ENCODE measurements around the gene GOT2. TPM values are rescaled to one million over a fixed set of nuclear protein-coding genes. Genes with fewer than 3 reads are reported as not detected.
"Not testable (repeated sequence)": the region's sequence is repeated elsewhere in the genome, so short reads cannot be mapped to it uniquely, and the experiment has no call there.

The GOT2 gene
- total RNA-seq, 1 donor from 2014 or later = 106 TPM

DNA sequence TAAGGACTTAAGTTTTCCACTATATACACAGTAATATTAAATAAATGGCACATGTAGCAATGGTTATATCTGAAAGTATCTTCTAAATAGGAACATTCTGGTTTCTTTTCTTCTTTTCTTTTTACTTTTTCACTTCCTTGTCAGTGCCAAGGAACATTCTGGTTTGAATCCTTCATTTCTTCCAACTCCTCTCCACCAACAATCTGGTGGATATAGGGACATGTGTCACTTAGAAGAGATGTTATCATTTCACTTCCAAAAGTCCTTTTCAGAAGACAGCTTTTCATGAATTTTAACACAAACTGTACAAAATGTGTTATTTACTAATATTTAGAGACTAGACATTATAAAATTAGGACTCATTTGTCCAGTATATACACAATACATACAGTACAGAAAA, 7.9 kb upstream of the GOT2 start:
- no peaks in the 10 kb centered on the region for H3K9me3 Mint-ChIP-seq (ENCODE audit: unreplicated experiment)
- no peaks in the 10 kb centered on the region for H3K79me2 ChIP-seq (ENCODE audit: insufficient read depth, low read length)
- DNase-seq (ENCODE audit: low read depth) (no peak), FAIRE-seq (no peak)
- H2AFZ ChIP-seq (ENCODE audit: low read depth, low read length) = no peak overlapping the region
- H3K4me2 ChIP-seq (ENCODE audit: low read length) = no peak overlapping the region
- H3K27me3 Mint-ChIP-seq (ENCODE audit: low read depth, unreplicated experiment) = no peaks in the 10 kb centered on the region
- H3K4me3 ChIP-seq (ENCODE audit: insufficient read depth, low read depth, low read length) = no peak overlapping the region
- H3K9ac ChIP-seq (ENCODE audit: low read length) = no peak overlapping the region
- H3K27ac ChIP-seq (ENCODE audit: low read depth, low read length) = no peak overlapping the region
- H3K27ac Mint-ChIP-seq (ENCODE audit: unreplicated experiment) = no peak overlapping the region
- H3K9me3 ChIP-seq (ENCODE audit: insufficient read depth, low read depth, low read length) = no peaks in the 10 kb centered on the region
- no peaks in the 10 kb centered on the region for H3K36me3 ChIP-seq (ENCODE audit: insufficient read depth, low read length)
- H3K4me3 Mint-ChIP-seq (ENCODE audit: unreplicated experiment) = no peak overlapping the region
- H3K4me1 ChIP-seq (ENCODE audit: insufficient read depth, low read length) = no peaks in the 10 kb centered on the region
- H3K27me3 ChIP-seq (ENCODE audit: insufficient read depth, low read length) = no peaks in the 10 kb centered on the region
- no peaks in the 10 kb centered on the region for H3K4me1 Mint-ChIP-seq (ENCODE audit: low read depth, unreplicated experiment)
- no peaks in the 10 kb centered on the region for H4K20me1 ChIP-seq (ENCODE audit: insufficient read depth, low read length)
- no peaks in the 10 kb centered on the region for H3K36me3 Mint-ChIP-seq (ENCODE audit: low read depth, unreplicated experiment)
- TF ChIP-seq EZH2 (IDR thresholded peaks at IDR 0.05; ENCODE audit: insufficient read depth, low read length) = no peak
- TF ChIP-seq CTCF (IDR thresholded peaks at IDR 0.05; ENCODE audit: insufficient read depth, low read depth, low read length) = no peak

GRCh38 chr16:58741166-58741565, 7.0 kb upstream of the GOT2 start:
- H3K79me2 ChIP-seq (ENCODE audit: insufficient read depth, low read length) = no peaks in the 10 kb centered on the region
- no peaks in the 10 kb centered on the region for H3K36me3 ChIP-seq (ENCODE audit: insufficient read depth, low read length)
- no peaks in the 10 kb centered on the region for H3K36me3 Mint-ChIP-seq (ENCODE audit: low read depth, unreplicated experiment)
- H3K9me3 Mint-ChIP-seq (ENCODE audit: unreplicated experiment) = no peaks in the 10 kb centered on the region
- no peaks in the 10 kb centered on the region for H4K20me1 ChIP-seq (ENCODE audit: insufficient read depth, low read length)
- no peak overlapping the region for H3K4me3 Mint-ChIP-seq (ENCODE audit: unreplicated experiment)
- no peak overlapping the region for H3K4me2 ChIP-seq (ENCODE audit: low read length)
- FAIRE-seq = no peak
- H3K9me3 ChIP-seq (ENCODE audit: insufficient read depth, low read depth, low read length) = no peaks in the 10 kb centered on the region
- H2AFZ ChIP-seq (ENCODE audit: low read depth, low read length) = no peak overlapping the region
- H3K27me3 Mint-ChIP-seq (ENCODE audit: low read depth, unreplicated experiment) = no peaks in the 10 kb centered on the region
- no peaks in the 10 kb centered on the region for H3K4me1 Mint-ChIP-seq (ENCODE audit: low read depth, unreplicated experiment)
- H3K9ac ChIP-seq (ENCODE audit: low read length) = no peak overlapping the region
- TF ChIP-seq EZH2 (IDR thresholded peaks at IDR 0.05; ENCODE audit: insufficient read depth, low read length) (no peak), CTCF (IDR thresholded peaks at IDR 0.05; ENCODE audit: insufficient read depth, low read depth, low read length) (no peak)
- no peak overlapping the region for H3K27ac ChIP-seq (ENCODE audit: low read depth, low read length)
- no peak overlapping the region for H3K27ac Mint-ChIP-seq (ENCODE audit: unreplicated experiment)
- no peak overlapping the region for H3K4me3 ChIP-seq (ENCODE audit: insufficient read depth, low read depth, low read length)
- DNase-seq (ENCODE audit: low read depth) = no peak
- no peaks in the 10 kb centered on the region for H3K27me3 ChIP-seq (ENCODE audit: insufficient read depth, low read length)
- H3K4me1 ChIP-seq (ENCODE audit: insufficient read depth, low read length) = no peaks in the 10 kb centered on the region

GRCh38 chr16:58738672-58739296, 4.7 kb upstream of the GOT2 start:
- TF ChIP-seq EZH2 (IDR thresholded peaks at IDR 0.05; ENCODE audit: insufficient read depth, low read length) = no peak
- TF ChIP-seq CTCF (IDR thresholded peaks at IDR 0.05; ENCODE audit: insufficient read depth, low read depth, low read length) = no peak
- no peaks in the 10 kb centered on the region for H3K4me1 ChIP-seq (ENCODE audit: insufficient read depth, low read length)
- Mint-ChIP-seq H3K4me1 (ENCODE audit: low read depth, unreplicated experiment) (no peaks in the 10 kb centered on the region), H3K4me3 (ENCODE audit: unreplicated experiment) (no peak overlapping the region), H3K27ac (ENCODE audit: unreplicated experiment) (no peak overlapping the region), H3K27me3 (ENCODE audit: low read depth, unreplicated experiment) (no peaks in the 10 kb centered on the region), H3K36me3 (ENCODE audit: low read depth, unreplicated experiment) (no peaks in the 10 kb centered on the region), H3K9me3 (ENCODE audit: unreplicated experiment) (no peaks in the 10 kb centered on the region)
- no peaks in the 10 kb centered on the region for H3K27me3 ChIP-seq (ENCODE audit: insufficient read depth, low read length)
- H3K36me3 ChIP-seq (ENCODE audit: insufficient read depth, low read length) = no peaks in the 10 kb centered on the region
- DNase-seq (ENCODE audit: low read depth) (no peak), FAIRE-seq (no peak)
- H3K9ac ChIP-seq (ENCODE audit: low read length) = no peak overlapping the region
- H3K9me3 ChIP-seq (ENCODE audit: insufficient read depth, low read depth, low read length) = no peaks in the 10 kb centered on the region
- no peak overlapping the region for H2AFZ ChIP-seq (ENCODE audit: low read depth, low read length)
- peaks cover 6% of the 10 kb centered on the region for H3K79me2 ChIP-seq (ENCODE audit: insufficient read depth, low read length)
- H3K27ac ChIP-seq (ENCODE audit: low read depth, low read length) = no peak overlapping the region
- H3K4me3 ChIP-seq (ENCODE audit: insufficient read depth, low read depth, low read length) = no peak overlapping the region
- no peaks in the 10 kb centered on the region for H4K20me1 ChIP-seq (ENCODE audit: insufficient read depth, low read length)
- no peak overlapping the region for H3K4me2 ChIP-seq (ENCODE audit: low read length)

- not testable (repeated sequence) for H3K4me3 Mint-ChIP-seq (ENCODE audit: unreplicated experiment); H2AFZ ChIP-seq (ENCODE audit: low read depth, low read length); H3K9me3 Mint-ChIP-seq (ENCODE audit: unreplicated experiment); H3K27me3 ChIP-seq (ENCODE audit: insufficient read depth, low read length); H3K4me3 ChIP-seq (ENCODE audit: insufficient read depth, low read depth, low read length); DNase-seq (ENCODE audit: low read depth); H3K27ac ChIP-seq (ENCODE audit: low read depth, low read length); H3K4me1 Mint-ChIP-seq (ENCODE audit: low read depth, unreplicated experiment); H3K9ac ChIP-seq (ENCODE audit: low read length); H3K4me2 ChIP-seq (ENCODE audit: low read length); FAIRE-seq; H3K27ac Mint-ChIP-seq (ENCODE audit: unreplicated experiment); H3K27me3 Mint-ChIP-seq (ENCODE audit: low read depth, unreplicated experiment); H3K9me3 ChIP-seq (ENCODE audit: insufficient read depth, low read depth, low read length); H3K36me3 ChIP-seq (ENCODE audit: insufficient read depth, low read length); H3K4me1 ChIP-seq (ENCODE audit: insufficient read depth, low read length); H3K36me3 Mint-ChIP-seq (ENCODE audit: low read depth, unreplicated experiment)
- Histone ChIP-seq H4K20me1 (ENCODE audit: insufficient read depth, low read length) (peaks cover 18% of the 10 kb centered on the region), H3K79me2 (ENCODE audit: insufficient read depth, low read length) (peaks cover 30% of the 10 kb centered on the region)
These were observed 2.2 kb upstream of the GOT2 start for GRCh38 chr16:58736341-58736740.
